ENCODE results near the gene FAU.
A peak's percentile ranks its signal among the peaks of the same experiment; 100 is the strongest.
"Not testable (repeated sequence)": the region's sequence is repeated elsewhere in the genome, so short reads cannot be mapped to it uniquely, and the experiment has no call there.

The FAU gene

GRCh38 chr11:65121865-65122696 lies at the start of gene FAU, which contains the start of gene MRPL49:
FAU (minus strand) TSS chr11:65122134; CDS start chr11:65121813, 321 bp downstream.
MRPL49 (plus strand) TSS chr11:65122321; CDS start chr11:65122347, 26 bp downstream.
- peak; percentile 96 for DNase-seq (ENCODE audit: low read depth)

GRCh38 chr11:65170058-65170534 lies 48.2 kb upstream of the FAU start, which contains the start of gene SPDYC:
SPDYC (plus strand) TSS chr11:65170233; CDS start chr11:65171358, 1,125 bp downstream.
- no peak for DNase-seq (ENCODE audit: low read depth)

DNA sequence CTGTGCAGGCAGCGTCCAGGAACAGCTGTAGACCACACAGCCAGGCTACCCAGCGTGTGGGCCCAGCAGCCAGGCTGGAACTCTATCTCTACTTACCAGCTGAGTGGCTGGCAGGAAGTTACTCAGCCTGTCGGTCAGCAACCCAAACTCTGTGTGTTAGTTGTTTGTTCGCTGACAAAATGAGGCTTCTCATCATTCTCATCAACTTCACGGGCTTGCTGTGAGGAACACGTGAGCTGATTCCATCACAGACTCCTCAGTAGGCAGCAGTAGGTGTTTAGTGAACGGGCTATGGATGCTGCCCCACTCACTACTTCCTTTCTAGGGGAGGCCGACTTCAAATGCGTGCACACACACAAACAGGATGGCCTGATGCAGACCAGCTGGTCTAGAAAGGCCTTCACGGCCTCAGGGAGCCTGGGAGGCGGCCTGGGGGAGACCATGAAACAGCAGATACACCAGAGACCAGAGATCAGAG lies 47.3 kb upstream of the FAU start:
- peak; percentile 22 for DNase-seq (ENCODE audit: low read depth)

DNA sequence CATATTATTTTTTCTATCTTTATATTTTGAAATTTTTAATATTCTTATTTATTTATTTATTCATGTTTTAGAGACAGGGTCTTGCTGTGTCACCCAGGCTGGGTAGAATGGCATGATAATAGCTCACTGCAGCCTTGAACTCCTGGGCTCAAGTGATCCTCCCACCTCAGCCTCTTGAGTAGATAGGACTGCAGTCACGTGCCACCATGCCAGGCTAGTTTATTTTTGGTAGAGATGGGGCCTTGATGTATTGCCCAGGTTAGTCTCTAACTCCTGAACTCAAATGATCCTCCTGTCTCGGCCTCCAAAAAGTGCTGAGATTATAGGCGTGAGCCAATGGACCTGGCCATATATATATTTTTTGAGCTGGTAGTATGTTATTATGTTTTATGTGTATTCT lies 45.7 kb upstream of the FAU start:
- no peak for DNase-seq (ENCODE audit: low read depth)

- DNase-seq (ENCODE audit: low read depth), result no peak
Measured at GRCh38 chr11:65166893-65167292, 45.0 kb upstream of the FAU start.

DNA sequence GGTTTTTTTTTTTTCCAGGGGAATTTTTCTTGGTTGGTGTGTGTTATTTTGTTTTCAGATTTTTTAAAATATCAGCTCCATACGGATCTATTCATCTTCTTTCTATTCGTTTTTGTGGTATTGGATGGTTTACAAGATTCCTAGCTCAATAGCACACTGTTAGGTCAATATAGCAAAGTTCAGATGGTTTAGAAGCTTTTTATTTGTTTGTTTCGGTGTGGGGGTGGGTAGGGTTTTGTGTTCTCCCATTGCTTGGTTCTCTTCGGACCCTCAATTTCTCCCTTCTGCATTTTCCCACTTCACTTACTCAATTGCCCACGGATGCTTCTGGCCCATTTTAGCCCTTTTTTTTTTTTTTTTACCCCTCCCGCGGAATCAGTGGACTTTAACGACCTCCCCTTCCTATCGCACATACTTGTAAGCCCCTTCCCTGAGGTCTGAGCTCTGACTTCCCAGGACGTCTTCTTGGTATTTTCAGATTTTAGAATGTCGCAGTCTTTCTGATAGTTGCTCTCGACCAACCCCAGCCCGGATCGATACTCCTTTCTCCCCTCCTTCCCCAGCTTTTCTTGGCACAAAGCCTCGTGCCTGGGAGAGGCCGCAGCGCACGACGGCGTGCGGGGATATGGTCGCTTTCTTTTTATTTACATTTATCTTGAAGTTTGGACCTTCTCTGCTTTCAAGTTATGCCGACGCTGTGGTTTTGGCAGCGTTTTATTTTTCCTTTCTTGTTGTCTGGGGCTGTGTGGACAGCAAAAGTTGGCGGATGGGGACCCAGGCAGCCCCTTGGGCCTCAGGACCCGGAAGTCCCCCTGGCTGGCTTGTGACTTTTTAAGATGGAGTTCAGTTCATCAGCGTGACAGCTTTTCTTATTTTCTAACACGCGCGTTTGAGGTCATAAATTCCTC lies 43.7 kb upstream of the FAU start:
- no peak for DNase-seq (ENCODE audit: low read depth)

- DNase-seq (ENCODE audit: low read depth), result no peak
Measured at GRCh38 chr11:65163684-65164083, 41.8 kb upstream of the FAU start.

DNA sequence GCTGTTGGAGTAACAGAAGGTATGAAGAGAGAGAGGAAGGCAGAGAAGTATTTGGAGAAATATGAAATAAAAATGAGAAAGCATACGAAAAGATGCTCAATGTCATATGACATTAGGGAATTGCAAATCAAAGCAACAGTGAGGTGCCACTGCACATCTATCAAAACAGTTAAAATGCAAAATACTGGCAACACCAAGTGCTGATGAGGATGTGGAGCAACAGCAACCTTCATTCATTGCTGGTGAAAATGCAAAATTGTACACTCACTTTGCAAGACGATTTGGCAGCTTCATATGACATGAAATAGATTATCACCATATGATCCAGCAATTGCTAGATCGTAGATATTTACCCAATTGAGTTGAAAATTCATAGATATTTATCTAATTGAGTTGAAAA lies 38.7 kb upstream of the FAU start:
- DNase-seq (ENCODE audit: low read depth), result no peak

DNA sequence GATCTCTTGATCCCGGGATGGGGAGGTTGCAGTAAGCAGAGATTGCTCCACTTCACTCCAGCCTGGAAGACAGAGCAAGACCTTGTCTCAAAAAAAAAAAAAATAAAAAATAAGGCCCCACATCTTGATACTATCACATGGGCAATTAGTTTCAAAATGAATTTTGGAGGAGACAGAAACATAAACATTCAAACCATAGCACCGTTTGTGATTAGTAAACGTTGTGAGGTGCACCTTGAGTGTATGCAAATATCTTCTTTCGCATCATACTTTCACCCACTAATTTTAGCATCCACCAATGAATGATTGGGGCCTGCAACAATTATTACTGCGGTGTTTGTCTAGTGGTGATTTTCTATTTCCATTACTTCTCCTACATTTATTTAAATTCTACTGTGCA lies 37.1 kb upstream of the FAU start:
- no peak for DNase-seq (ENCODE audit: low read depth)

DNA sequence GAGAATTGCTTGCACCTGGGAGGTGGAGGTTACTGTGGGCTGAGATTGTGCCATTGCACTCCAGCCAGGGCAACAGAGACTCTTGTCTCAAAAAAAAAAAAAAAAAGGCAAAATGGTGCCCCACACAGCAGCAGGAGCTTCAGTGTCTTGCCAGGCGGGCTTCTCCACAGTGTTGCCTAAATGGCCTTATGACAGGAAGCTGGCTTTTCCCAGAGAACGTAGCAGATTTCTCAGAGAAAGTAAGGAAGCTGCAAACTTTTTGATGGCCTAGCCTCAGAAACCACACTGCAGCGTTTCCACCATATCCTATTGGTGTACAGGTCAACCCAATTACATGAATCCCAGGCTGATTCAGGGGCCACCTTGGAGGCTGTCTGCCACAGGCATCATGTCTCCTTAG lies 35.4 kb upstream of the FAU start:
- no peak for DNase-seq (ENCODE audit: low read depth)

- DNase-seq (ENCODE audit: low read depth), result no peak
Measured at GRCh38 chr11:65156926-65157325, 35.0 kb upstream of the FAU start.

- no peak for DNase-seq (ENCODE audit: low read depth)
Measured at GRCh38 chr11:65156256-65156655, 34.3 kb upstream of the FAU start.

GRCh38 chr11:65152122-65152521 lies 30.2 kb upstream of the FAU start:
- no peak for DNase-seq (ENCODE audit: low read depth)

DNA sequence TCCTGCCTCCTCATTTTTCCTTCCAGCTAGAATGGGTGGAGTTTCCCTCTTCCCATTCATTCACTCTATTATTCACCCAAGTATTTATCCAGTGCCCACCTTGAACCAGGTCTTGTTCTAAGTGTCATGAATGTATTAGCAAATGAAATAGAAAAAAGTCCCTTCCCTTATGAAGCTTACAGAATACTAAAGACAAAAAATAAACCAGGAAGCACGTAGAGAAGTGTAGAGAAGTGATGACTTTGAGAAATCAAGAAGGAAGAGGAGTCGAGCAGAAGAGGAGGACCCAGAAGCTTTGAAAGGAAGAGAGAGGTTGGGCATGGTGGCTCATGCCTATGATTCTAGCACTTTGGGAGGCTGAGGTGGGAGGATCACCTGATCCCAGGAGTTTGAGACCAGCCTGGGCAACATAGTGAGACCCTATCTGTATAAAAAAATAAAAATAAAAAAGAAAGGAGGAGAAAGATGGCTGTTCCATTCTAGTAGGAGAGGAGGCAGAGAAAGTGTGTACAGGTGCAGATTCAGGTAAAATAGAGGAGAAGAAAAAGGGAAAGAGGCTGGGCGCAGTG lies 29.5 kb upstream of the FAU start:
- no peak for DNase-seq (ENCODE audit: low read depth)

DNA sequence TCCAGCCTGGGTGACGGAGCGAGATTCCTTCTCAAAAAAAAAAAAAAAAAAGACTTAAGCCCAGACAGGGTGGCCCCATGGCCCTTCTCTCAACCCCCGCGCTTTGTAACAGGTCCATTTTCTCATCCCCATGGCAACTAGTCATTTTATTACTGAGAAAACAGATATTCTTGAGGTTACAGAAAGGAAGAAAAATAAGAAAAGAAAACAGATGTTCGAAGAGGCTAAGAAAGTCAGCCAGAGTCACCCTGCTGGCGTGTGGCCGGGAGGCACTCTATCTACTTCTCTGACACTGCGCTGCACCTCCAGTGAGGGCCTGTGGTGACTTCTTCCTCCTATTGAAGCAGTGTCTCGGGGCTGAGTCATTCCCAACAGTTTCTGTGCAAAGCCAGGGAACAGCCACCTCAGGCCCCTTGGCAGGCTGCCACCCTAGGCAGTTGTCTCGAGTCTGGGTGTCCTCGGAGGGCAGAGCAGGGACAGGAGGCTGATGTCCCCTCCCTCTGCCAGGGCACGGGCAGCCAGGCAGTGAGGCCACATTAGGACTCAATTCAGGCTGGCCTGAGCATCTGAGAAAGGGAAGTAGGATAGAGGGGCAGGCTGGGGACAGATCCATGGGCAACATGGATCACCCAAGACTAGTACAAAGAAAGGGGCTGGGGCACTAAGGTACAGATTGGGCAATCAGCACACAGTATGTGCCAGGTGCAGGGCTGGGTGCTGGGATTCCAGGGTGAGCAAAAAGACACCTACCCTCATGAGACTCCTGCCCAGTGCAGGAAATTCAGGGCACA lies 28.8 kb upstream of the FAU start:
- peak; percentile 54 for DNase-seq (ENCODE audit: low read depth)

DNA sequence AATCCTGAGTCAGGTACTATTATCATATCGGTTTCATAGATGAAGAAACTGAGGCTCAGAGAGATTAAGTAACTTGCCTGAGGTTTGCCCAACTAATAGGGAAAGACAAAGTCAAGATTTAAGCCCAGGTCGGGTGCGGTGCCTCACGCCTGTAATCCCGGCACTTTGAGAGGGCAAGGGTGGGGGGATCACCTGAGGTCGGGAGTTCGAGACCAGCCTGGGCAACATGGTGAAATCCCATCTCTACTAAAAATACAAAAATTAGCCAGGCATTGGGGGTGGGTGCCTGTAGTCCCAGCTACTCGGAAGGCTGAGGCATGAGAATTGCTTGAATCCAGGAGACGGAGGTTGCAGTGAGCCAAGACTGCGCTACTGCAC lies 28.2 kb upstream of the FAU start:
- DNase-seq (ENCODE audit: low read depth), result not testable (repeated sequence)

DNA sequence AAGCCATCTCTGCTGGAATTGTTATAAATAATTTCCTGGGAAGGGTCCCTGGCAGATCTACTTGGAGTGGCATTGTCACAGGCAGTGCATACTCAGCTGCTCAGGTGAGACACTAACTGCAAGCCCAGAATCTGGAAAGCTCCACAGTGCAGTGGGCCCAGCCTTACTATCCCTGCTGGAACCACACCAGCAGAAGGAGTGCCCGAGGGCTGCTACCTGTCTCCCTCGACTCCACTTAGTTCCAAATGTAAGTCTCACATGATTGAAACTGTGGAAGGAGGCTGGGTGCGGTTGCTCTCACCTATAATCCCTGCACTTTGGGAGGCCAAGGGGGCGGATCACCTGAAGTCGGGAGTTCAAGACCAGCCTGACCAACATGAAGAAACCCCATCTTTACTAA lies 26.7 kb upstream of the FAU start:
- DNase-seq (ENCODE audit: low read depth), result no peak

DNA sequence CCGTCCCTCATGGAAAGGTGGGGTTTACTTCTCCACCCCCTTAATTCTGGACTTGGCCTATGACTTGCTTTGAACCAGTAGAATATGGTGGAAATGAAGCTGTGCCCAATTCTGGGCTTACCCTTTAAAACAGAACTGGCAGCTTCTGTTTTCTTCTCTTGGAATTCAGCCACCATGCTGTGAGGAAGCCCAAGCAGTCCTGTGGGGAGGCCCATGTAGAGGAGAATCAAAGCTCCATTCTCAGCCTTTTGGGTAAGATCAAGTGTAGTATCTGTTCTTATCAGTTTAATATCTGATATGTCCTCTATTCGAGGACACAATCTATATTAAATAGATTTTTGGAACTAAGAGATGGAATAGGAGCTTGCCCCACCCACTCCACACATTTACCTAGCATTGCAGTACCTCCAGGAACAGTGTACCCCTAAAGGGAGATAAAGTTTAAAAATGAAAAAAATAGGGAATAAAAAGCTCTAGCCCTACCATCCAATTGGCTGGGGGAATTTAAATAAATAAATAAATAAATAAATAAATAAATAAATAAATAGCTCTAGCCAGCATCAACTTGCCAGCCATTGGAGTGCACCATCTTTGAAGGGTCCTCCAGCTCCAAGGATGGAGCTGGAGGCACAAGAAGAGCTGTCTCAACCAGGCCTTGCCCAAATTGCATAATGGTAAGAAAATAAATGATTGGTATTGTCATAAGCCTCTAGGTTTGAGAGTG lies 25.6 kb upstream of the FAU start:
- DNase-seq (ENCODE audit: low read depth), result no peak

DNA sequence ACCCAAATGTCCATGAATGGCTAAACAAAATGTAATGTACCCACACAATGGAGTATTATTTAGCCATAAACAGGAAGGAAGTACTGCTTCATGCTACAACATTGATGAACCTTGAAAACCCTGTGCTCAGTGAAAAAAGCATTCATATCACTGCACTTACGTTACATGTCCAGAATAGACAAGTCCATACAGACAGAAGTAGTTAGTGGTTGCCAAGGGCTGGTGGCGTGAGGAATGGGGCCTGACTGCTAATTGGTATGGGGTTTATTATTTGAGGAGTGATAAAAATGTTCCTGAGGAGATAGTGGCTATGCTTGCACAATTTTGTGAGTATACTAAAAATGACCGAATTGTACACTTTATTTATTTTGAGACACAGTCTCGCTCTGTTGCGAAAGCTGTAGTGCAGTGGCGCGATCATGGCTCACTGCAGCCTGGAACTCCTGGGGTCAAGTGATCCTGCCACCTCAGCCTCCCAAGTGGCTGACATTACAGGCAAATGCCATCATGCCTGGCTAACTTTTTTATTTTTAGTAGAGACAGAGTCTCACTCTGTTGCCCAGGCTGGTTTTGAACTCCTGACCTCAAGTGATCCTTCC lies 20.1 kb upstream of the FAU start:
- no peak for DNase-seq (ENCODE audit: low read depth)

DNA sequence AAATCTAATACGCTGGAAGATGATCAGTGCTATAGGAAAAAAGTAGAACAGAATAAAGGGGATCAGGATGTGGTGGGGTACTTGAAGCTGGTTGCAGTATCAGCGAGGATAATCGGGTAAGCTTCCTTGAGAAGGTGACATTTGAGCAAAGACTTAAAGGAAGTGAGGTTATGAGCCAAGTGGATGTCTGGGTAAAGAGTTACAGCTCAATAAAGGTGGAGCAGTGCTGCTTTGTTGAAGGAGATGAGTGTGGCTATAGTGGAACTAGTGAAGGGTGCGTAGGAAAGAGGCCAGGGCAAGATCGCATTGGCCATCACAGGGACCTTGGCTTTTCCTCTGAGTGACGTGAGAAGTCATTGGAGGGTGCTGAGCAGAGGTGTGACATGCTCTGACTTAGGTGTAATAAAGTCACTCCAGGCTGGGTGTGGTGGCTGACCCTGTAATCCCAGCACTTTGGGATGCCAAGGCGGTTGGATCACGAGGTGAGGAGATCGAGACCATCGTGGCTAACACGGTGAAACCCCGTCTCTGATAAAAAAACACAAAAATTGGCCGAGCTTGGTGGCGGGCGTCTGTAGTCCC lies 14.7 kb upstream of the FAU start:
- no peak for DNase-seq (ENCODE audit: low read depth)
